Measurements from ENCODE around the gene DHRS11. TPM values are rescaled to one million over a fixed set of nuclear protein-coding genes. Genes with fewer than 3 reads are reported as not detected.

The DHRS11 gene
- total and polyA plus RNA-seq, 2 of the 4 experiments (the other 2 are of a cell fraction), result 7.0 to 14.5 TPM

GRCh38 chr17:36641331-36641876 is 49.7 kb downstream of the DHRS11 start:
- H4K5ac ChIP-seq (ENCODE audit: low read depth, low read length), result no peak overlapping the region
- DNase-seq, result no peak
- H3K79me1 ChIP-seq (ENCODE audit: low read depth in 1 of 2, low read length in 2 of 2), result no peaks in the 10 kb centered on the region
- H3K23ac ChIP-seq (ENCODE audit: low read depth, low read length), result no peak overlapping the region
- peaks cover 89% of the 10 kb centered on the region for H3K27me3 ChIP-seq (ENCODE audit: control insufficient read depth, insufficient read depth, low read length)
- H3K4me3 ChIP-seq (ENCODE audit: insufficient read depth, low read depth, low read length), result no peak overlapping the region
- H3K14ac ChIP-seq (replicated peaks; ENCODE audit: low read depth, low read length), result no peak overlapping the region
- H3K56ac ChIP-seq (ENCODE audit: extremely low read depth, insufficient read depth, low read length), result no peak overlapping the region
- no peak overlapping the region for H2BK120ac ChIP-seq (ENCODE audit: low read depth, low read length)
- ChIA-PET POLR2A (ENCODE audit: unreplicated experiment) (no interaction called here), CTCF (no interaction called here)
- H3K9me3 ChIP-seq (ENCODE audit: control insufficient read depth, insufficient read depth, low read length), result no peaks in the 10 kb centered on the region; the same call in none of the 2 replicates
- H3K18ac ChIP-seq (ENCODE audit: low read depth, low read length), result no peak overlapping the region
- 3% methylated on average over 11 of the region's 43 CpGs; no CpG with 5 or more reads in 1 of the 2 experiments for WGBS, 2 experiments (ENCODE audit: extremely low coverage in 2 of 2, insufficient read length in 1 of 2)
- in situ Hi-C loops (cut with MboI; ENCODE audit: low sequenced_read_pairs) (no loop called here), dilution Hi-C loops (cut with HindIII; ENCODE audit: low sequenced_read_pairs, unreplicated experiment) (loop anchor here (25.0 kb wide), 1 partner anchor 421 kb away; no protein-coding TSS in a partner anchor), intact Hi-C loops (cut with micrococcal nuclease) (no loop called here)
- TF ChIP-seq NFE2L2 (IDR thresholded peaks at IDR 0.05; ENCODE audit: low read depth, low read length) (no peak), USF2 (IDR thresholded peaks at IDR 0.05; ENCODE audit: low read depth, low read length) (no peak), MXI1 (IDR thresholded peaks at IDR 0.05; ENCODE audit: borderline replicate concordance, low read depth, low read length) (no peak), RFX5 (IDR thresholded peaks at IDR 0.05; ENCODE audit: low read depth, low read length) (no peak), MAFK (IDR thresholded peaks at IDR 0.05; ENCODE audit: low read depth, low read length) (no peak), CEBPB (IDR thresholded peaks at IDR 0.05; ENCODE audit: low read depth, low read length) (no peak), POLR2A (IDR thresholded peaks at IDR 0.05; ENCODE audit: low read depth, low read length) (no peak), FOS (IDR thresholded peaks at IDR 0.05; ENCODE audit: low read depth, low read length) (no peak), ELK1 (IDR thresholded peaks at IDR 0.05; ENCODE audit: borderline replicate concordance, low read depth, low read length) (no peak), CHD1 (IDR thresholded peaks at IDR 0.05; ENCODE audit: low read depth, low read length) (no peak), MAZ (IDR thresholded peaks at IDR 0.05; ENCODE audit: borderline replicate concordance, low read depth, low read length) (no peak), RAD21 (IDR thresholded peaks at IDR 0.05; ENCODE audit: low read length) (no peak), CTCF (conservative IDR thresholded peaks at IDR 0.05; ENCODE audit: low read depth, low read length) (no peak), SMC3 (IDR thresholded peaks at IDR 0.05; ENCODE audit: low read depth, low read length) (no peak), RCOR1 (IDR thresholded peaks at IDR 0.05; ENCODE audit: insufficient replicate concordance, low read length) (no peak), BHLHE40 (IDR thresholded peaks at IDR 0.05; ENCODE audit: low read depth, low read length) (no peak)
- H3K4me1 ChIP-seq (ENCODE audit: control insufficient read depth, insufficient read depth, low read length), result no peaks in the 10 kb centered on the region
- peak overlapping the region; percentile 66 for H2AFZ ChIP-seq (replicated peaks; ENCODE audit: low read length, poor library complexity)
- no peak overlapping the region for H4K91ac ChIP-seq (ENCODE audit: insufficient read depth, low read depth, low read length)
- no peak overlapping the region for H2AK5ac ChIP-seq (ENCODE audit: low read depth, low read length)
- no peaks in the 10 kb centered on the region for H3K9me1 ChIP-seq (ENCODE audit: insufficient read depth, low read length)
- H2BK20ac ChIP-seq (ENCODE audit: low read depth, low read length), result no peak overlapping the region
- H3K27ac ChIP-seq (ENCODE audit: insufficient read depth, low read length), result no peak overlapping the region
- H4K20me1 ChIP-seq (ENCODE audit: insufficient read depth, low read length), result no peaks in the 10 kb centered on the region
- H3K36me3 ChIP-seq (ENCODE audit: control insufficient read depth, insufficient read depth, low read length), result no peaks in the 10 kb centered on the region
- no peak overlapping the region for H3K4ac ChIP-seq (ENCODE audit: low read depth, low read length)
- ATAC-seq (ENCODE audit: low read depth), result peak; percentile 21; the same call in 1 of the 2 replicates
- H4K8ac ChIP-seq (ENCODE audit: low read depth in 2 of 2, low read length in 2 of 2), result no peak overlapping the region
- H2BK5ac ChIP-seq (ENCODE audit: low read depth, low read length, poor library complexity, severe bottlenecking), result no peak overlapping the region
- H2AK9ac ChIP-seq (replicated peaks; ENCODE audit: low read depth, low read length, poor library complexity), result no peak overlapping the region
- no TSS peak for BruUV-seq (replicated peaks)
- H2BK15ac ChIP-seq (ENCODE audit: low read depth, low read length), result no peak overlapping the region
- H3K4me2 ChIP-seq (ENCODE audit: low read depth, low read length), result no peak overlapping the region; the same call in 1 of the 2 replicates
- no peak overlapping the region for H3K9ac ChIP-seq (ENCODE audit: low read depth, low read length)
